Endothelial cell of umbilical vein (primary cell): ENCODE measurements around the gene CIC. TPM values are rescaled to one million over a fixed set of nuclear protein-coding genes. Genes with fewer than 3 reads are reported as not detected.

Experiments
- BruUV-seq: library from RNA; stranded (reverse); fragments of 400-500 nt; replicated peaks from 2 replicates; lab custom pipeline; 2021; lab: Mats Ljungman, UMichigan
- CTCF ChIA-PET: fragments of 300-600, 350-600 bp; sonication (Branson Sonifier 250); formaldehyde crosslinking; loops from one replicate; lab custom pipeline; 2021; ENCODE audit warnings: antibody characterized with exemption, inconsistent platforms; lab: Charles Lee
- POLR2A ChIA-PET: fragments of 300-600, 350-600 bp; sonication (Branson Sonifier 250); formaldehyde crosslinking; loops from one replicate; lab custom pipeline; 2021; ENCODE audit warnings: antibody characterized with exemption, inconsistent platforms; lab: Charles Lee
- DNase-seq: peaks from one replicate; pipeline ENCODE4 v3.0.0-alpha.2; 2011; ENCODE audit warnings: low read depth, low spot score
- FAIRE-seq: peaks from 2 replicates; lab custom pipeline; 2011; peaks lifted over from hg19 to GRCh38; lab: Jason Lieb, UNC
- H2AFZ ChIP-seq: 2 replicates; pipeline ENCODE4 v1.6.0; 2012; ENCODE audit warnings: low read depth, low read length, control low read depth, inconsistent platforms
- H3K27ac ChIP-seq: 2 replicates; pipeline ENCODE4 v1.5.1; 2011; ENCODE audit warnings: low read depth, mild to moderate bottlenecking, control low read depth, low read length, moderate library complexity; ENCODE audit not compliant: insufficient read depth
- H3K27me3 ChIP-seq, 2 experiments: 2 replicates each; pipeline versions ENCODE4 v1.6.0 to v1.6.1; 2011; ENCODE audit warnings: low read length in 2 of 2, mixed read lengths in 1 of 2; ENCODE audit not compliant: control insufficient read depth in 2 of 2, insufficient read depth in 2 of 2
- H3K36me3 ChIP-seq, 2 experiments: 2 replicates in 1 of 2; 3 replicates in 1 of 2; pipeline ENCODE4 v1.5.1; 2011; ENCODE audit warnings: low read length in 2 of 2, mild to moderate bottlenecking in 1 of 2, moderate library complexity in 1 of 2; ENCODE audit not compliant: control insufficient read depth in 2 of 2, insufficient read depth in 2 of 2; ENCODE audit errors: extremely low read depth in 1 of 2
- H3K4me1 ChIP-seq: 3 replicates; pipeline ENCODE4 v1.5.1; 2011; ENCODE audit warnings: mild to moderate bottlenecking, low read length; ENCODE audit not compliant: control insufficient read depth, insufficient read depth; ENCODE audit errors: extremely low read depth
- H3K4me2 ChIP-seq: 2 replicates; pipeline ENCODE4 v1.6.1; 2011; ENCODE audit warnings: low read length, control low read depth, mixed read lengths; ENCODE audit not compliant: insufficient read depth
- H3K4me3 ChIP-seq, 3 experiments: fragments of 200-600 bp in 1 of 3; sonication (generic), shearing (Covaris generic) in 1 of 3; replicated peaks in 1 of 3; 2 replicates each; pipeline ENCODE4 v1.5.1; 2011 to 2016; ENCODE audit warnings: control low read depth in 3 of 3, low read length in 3 of 3, mild to moderate bottlenecking in 2 of 3, inconsistent platforms in 1 of 3, low read depth in 1 of 3, moderate library complexity in 1 of 3; ENCODE audit not compliant: insufficient read depth in 1 of 3
- H3K79me2 ChIP-seq: 2 replicates; pipeline ENCODE4 v1.6.0; 2012; ENCODE audit warnings: low read length, inconsistent platforms; ENCODE audit not compliant: control insufficient read depth, insufficient read depth
- H3K9ac ChIP-seq: replicated peaks from 2 replicates; pipeline ENCODE3; 2011; ENCODE audit warnings: low read length, control low read depth; ENCODE audit not compliant: insufficient read depth; ENCODE audit errors: extremely low read depth
- H3K9me1 ChIP-seq: replicated peaks from 3 replicates; pipeline ENCODE4 v1.6.0; 2011; ENCODE audit warnings: mild to moderate bottlenecking, low read length; ENCODE audit not compliant: control insufficient read depth, insufficient read depth; ENCODE audit errors: extremely low read depth
- H3K9me3 ChIP-seq: replicated peaks from 2 replicates; pipeline ENCODE4 v1.5.1; 2012; ENCODE audit warnings: low read length, inconsistent platforms; ENCODE audit not compliant: control insufficient read depth, insufficient read depth
- H4K20me1 ChIP-seq: replicated peaks from 2 replicates; pipeline ENCODE3; 2011; ENCODE audit warnings: mild to moderate bottlenecking, low read length; ENCODE audit not compliant: control insufficient read depth, insufficient read depth; ENCODE audit errors: extremely low read depth
- FOS ChIP-seq: IDR thresholded peaks from 2 replicates; pipeline ENCODE4 v1.6.1; 2011; ENCODE audit warnings: mild to moderate bottlenecking, low read length, moderate library complexity, borderline replicate concordance; ENCODE audit not compliant: insufficient read depth
- JUN ChIP-seq: IDR thresholded peaks from 2 replicates; pipeline ENCODE4 v1.6.1; 2011; ENCODE audit warnings: borderline replicate concordance, low read depth; ENCODE audit not compliant: insufficient read length, insufficient read depth
- MYC ChIP-seq: IDR thresholded peaks from one replicate; pipeline ENCODE4 v1.6.1; 2011; ENCODE audit warnings: mild to moderate bottlenecking, low read depth, low read length
- POLR2A ChIP-seq: IDR thresholded peaks from 2 replicates; pipeline ENCODE4 v1.6.1; 2012; ENCODE audit warnings: low read depth, mild to moderate bottlenecking, control low read depth, low read length
- POLR2AphosphoS5 ChIP-seq: IDR thresholded peaks from 2 replicates; pipeline ENCODE4 v1.6.1; 2012; ENCODE audit warnings: low read depth, mild to moderate bottlenecking, control low read depth, low read length, moderate library complexity; ENCODE audit not compliant: insufficient read depth
- dilution Hi-C: fragments of 300-500 bp; cut with MboI; formaldehyde crosslinking; loops from one replicate; pipeline ENCODE4 v1.15.0; 2019; ENCODE audit warnings: low sequenced_read_pairs; ENCODE audit not compliant: extremely low pct_ligation_motif_present
- intact Hi-C: fragments of 100-400 bp; cut with micrococcal nuclease; formaldehyde crosslinking; loops from one replicate; pipeline ENCODE4 v1.10.0; 2022
- polyA plus RNA-seq, 4 experiments: library from polyadenylated mRNA; depleted of rRNA in 3 of 4; stranded (reverse) in 3 of 4; unstranded in 1 of 4; fragments of >200 nt; gene quantifications; 2 replicates each; pipeline versions ENCODE4 v1.2.1 to v1.2.3, GENCODE V29; 2011 to 2012; ENCODE audit warnings: missing spikeins in 1 of 4
- total RNA-seq: library from RNA; stranded (reverse); gene quantifications from 2 replicates; pipeline ENCODE4 v1.2.3, GENCODE V29; 2021
- TF ChIP-seq, protein P1 (sequence below): IDR thresholded peaks from 2 replicates; pipeline ENCODE4 v1.6.1; 2011; ENCODE audit not compliant: insufficient read depth, insufficient read length

Gene CIC
- total and polyA plus RNA-seq, 2 donors (not counting 3 experiments of a cell fraction or from before 2014, with no cell fraction given): 18.4 to 86.0 TPM

DNA sequence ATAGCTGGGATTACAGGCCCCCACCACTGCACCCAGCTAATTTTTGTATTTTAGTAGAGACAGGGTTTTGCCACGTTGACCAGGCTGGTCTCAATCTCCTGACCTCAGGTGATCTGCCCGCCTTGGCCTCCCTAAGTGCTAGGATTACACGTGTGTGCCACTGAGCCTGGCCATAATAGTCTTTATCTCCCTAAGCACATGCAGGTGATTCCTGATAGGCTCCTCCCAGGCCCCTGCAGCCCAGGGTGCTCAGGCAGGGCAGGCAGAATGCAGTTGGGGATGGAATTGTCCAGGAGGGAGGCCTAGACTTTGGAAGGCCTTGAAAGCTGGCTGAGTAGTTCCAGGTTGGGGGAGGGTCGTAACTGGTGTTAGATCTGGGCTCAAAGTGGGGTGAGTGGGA lies 40.4 kb upstream of the CIC start:
- no peak overlapping the region for H3K27ac ChIP-seq
- POLR2A ChIA-PET: no interaction called here
- H3K9me1 ChIP-seq: no peaks in the 10 kb centered on the region
- H3K4me2 ChIP-seq: no peak overlapping the region
- H2AFZ ChIP-seq: no peak overlapping the region
- no peak for TF ChIP-seq MYC
- no peak for TF ChIP-seq FOS
- no peak for TF ChIP-seq JUN
- no peak for TF ChIP-seq POLR2A
- no peaks in the 10 kb centered on the region for H3K4me1 ChIP-seq
- H4K20me1 ChIP-seq: no peaks in the 10 kb centered on the region
- H3K79me2 ChIP-seq: peaks cover 27% of the 10 kb centered on the region
- H3K27me3 ChIP-seq: no peaks in the 10 kb centered on the region
- no peak overlapping the region for H3K4me3 ChIP-seq
- intact Hi-C loops: no loop called here
- dilution Hi-C loops: no loop called here
- FAIRE-seq (no peak), DNase-seq (no peak)
- CTCF ChIA-PET: no interaction called here
- H3K9ac ChIP-seq: no peak overlapping the region
- no peaks in the 10 kb centered on the region for H3K9me3 ChIP-seq
- peaks cover 27 to 53% of the 10 kb centered on the region in 2 experiments for H3K36me3 ChIP-seq
- BruUV-seq: no TSS peak

DNA sequence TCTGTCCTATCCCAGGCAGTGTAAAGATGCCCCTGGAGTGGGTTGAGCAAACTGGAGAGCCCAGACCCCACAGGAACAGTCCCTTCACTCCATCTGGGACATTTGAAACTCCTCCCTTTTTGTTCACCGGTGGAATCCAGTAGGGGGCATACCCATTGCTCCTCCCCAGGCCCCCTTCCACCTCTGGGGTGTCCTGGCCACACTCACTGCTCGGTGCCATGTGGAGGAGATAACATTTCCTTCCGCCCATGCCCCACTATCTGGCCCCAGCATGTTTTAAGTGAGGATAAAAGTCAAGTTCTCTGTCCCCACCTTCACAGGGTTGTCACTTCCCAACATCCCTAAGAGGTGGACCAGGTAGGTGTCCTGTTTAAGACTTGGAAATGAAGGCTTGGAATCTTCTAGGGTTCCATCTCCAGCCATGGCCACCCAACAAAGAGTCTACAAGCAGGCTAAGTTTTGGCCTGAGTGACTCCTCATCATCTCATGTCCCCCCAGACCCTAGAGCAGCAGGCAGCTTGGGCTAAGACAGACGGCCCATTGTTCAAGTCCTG lies 39.7 kb upstream of the CIC start:
- CTCF ChIA-PET: interaction anchor here (0.7 to 1.4 kb wide), 3 partner anchors 11 to 50 kb away, joined by 3 read pairs; no protein-coding TSS in a partner anchor
- Histone ChIP-seq H3K27me3 (no peaks in the 10 kb centered on the region), H2AFZ (no peak overlapping the region), H3K4me2 (no peak overlapping the region), H3K4me1 (no peaks in the 10 kb centered on the region), H3K27ac (no peak overlapping the region), H4K20me1 (no peaks in the 10 kb centered on the region), H3K9ac (no peak overlapping the region), H3K9me1 (no peaks in the 10 kb centered on the region), H3K79me2 (peaks cover 24% of the 10 kb centered on the region), H3K36me3 (peaks cover 23 to 56% of the 10 kb centered on the region in 2 experiments), H3K9me3 (no peaks in the 10 kb centered on the region), H3K4me3 (no peak overlapping the region)
- no TSS peak for BruUV-seq
- POLR2A ChIA-PET: interaction anchor here (0.7 kb wide), 1 partner anchor 83 kb away, joined by 3 read pairs; no protein-coding TSS in a partner anchor
- intact Hi-C loops: no loop called here
- no peak for DNase-seq
- TF ChIP-seq MYC: no peak
- no peak for TF ChIP-seq POLR2AphosphoS5
- TF ChIP-seq, protein P1, sequence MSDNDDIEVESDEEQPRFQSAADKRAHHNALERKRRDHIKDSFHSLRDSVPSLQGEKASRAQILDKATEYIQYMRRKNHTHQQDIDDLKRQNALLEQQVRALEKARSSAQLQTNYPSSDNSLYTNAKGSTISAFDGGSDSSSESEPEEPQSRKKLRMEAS: no peak
- dilution Hi-C loops: no loop called here
- no peak for FAIRE-seq
